NCI-H510A treated with DMSO at 0.1 percent for 48 hours (cell line): ENCODE data around the gene COPS7A.

Experiments
- DNase-seq: peaks from one replicate; lab custom pipeline; 2025; lab: John Stamatoyannopoulos, UW

The COPS7A gene

DNA sequence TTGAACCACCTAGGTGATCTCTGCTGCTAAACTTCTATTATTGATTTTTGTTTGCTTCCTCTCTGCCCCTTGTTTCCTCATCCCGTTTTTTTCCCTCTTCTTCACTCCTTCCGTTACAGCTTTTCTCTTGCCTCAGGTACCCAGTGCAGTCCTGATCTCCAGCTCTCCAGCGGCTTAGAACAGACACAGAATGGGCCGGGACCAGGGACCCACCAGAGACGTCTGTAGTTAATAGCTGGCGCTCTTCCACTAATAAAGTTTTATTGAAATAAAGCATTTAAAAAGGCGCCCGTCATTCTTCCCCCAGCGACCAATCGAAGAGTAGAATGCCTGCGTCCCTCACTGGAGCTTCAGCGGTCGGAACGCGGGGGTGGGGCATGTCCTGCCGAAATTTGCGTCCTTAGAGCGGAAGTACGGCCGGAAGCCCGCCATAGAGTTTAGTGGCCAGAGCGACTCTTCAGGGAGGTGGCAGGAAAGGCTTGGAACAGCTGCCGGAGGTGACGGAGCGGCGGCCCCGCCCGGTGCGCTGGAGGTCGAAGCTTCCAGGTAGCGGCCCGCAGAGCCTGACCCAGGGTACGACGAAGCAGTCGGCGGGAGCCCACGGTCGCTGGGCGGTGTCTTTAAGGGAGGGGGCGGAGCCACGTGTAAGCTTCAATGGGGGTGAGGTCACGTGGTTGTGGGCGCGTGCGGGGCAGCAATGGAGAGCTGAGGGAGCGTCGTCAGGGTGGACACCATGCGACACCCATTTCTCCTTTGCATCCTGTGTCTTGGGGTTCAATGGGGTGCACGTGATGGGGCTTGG lies at the start of gene COPS7A:
TSS of gene COPS7A (plus strand) at position 440 of the 802 bp plus-strand sequence. CDS start 611 bp downstream, outside the sequence.
- peak; percentile 99 for DNase-seq

GRCh38 chr12:6676962-6677361 lies 46.9 kb upstream of the COPS7A start:
- DNase-seq, result no peak

- peak; percentile 31 for DNase-seq
Measured at GRCh38 chr12:6684609-6685008, 39.2 kb upstream of the COPS7A start.

- no peak for DNase-seq
Measured at GRCh38 chr12:6685814-6686213, 38.0 kb upstream of the COPS7A start.

GRCh38 chr12:6688543-6688998 lies 35.3 kb upstream of the COPS7A start:
- DNase-seq, result no peak

DNA sequence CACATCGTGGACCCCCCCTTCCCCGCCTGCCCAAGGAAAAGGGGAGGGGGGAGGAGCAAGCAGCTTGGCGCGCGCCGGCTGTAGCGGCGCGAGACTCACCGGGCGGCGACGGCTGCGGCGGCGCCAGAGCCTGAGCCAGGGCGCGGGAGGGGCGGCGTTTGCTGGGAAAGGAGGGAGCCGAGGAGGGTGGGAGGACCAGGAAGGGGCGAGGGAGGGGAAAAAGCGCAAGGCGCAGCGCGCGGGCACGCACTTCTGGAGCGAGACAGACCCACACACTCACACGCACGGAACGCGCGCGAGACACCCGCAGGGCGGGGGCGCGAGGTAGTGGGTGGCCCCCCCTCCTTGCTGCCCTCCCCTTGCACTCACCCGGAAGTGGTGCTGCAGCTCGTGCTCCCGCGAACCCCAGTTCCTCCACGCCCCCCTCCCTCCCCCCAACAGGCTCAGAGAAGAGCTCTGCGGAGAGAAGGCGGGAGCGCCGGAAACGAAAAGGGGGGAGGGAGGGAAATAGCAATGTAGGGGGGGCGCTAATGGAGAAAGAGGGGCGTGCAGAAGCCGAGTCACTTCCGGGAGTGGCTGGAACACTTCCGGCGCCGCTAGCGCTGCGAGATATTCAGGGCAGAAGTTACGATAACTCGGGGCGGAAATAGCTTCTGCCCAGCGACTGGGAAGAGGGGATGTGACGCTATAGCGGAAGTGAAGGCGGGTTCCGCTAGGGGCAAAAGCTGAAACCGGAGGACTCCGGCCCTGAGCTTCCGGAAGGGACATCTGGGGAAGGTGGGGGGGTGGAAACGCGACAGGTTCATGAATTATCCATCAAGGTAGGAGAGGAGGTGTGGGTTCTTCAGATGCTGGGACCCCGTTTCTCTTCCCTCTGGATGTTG lies 34.6 kb upstream of the COPS7A start, which contains the start of gene ZNF384:
TSS of gene ZNF384 (minus strand) at position 377 of the 884 bp plus-strand sequence. CDS start 9,855 bp downstream, outside the sequence.
- DNase-seq, result peak; percentile 89

DNA sequence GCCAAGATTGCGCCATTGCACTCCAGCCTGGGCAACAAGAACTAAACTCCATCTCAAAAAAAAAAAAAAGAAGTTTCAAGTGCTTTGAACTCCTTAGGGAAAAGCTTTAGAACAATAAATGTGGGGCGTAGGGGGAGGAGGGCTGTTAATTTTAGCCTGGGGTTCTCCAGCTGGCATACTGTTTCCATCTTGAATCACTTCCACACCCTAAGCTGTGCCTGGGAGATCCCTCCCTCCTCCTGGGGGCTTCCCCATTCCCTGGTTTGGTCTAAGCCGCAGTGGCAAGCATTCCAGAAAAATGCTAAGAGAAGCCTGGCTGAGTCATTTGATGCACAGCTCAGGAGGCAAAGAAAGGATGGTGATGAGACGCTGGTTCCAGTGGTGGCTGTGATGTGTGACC lies 32.4 kb upstream of the COPS7A start:
- DNase-seq, result no peak

DNA sequence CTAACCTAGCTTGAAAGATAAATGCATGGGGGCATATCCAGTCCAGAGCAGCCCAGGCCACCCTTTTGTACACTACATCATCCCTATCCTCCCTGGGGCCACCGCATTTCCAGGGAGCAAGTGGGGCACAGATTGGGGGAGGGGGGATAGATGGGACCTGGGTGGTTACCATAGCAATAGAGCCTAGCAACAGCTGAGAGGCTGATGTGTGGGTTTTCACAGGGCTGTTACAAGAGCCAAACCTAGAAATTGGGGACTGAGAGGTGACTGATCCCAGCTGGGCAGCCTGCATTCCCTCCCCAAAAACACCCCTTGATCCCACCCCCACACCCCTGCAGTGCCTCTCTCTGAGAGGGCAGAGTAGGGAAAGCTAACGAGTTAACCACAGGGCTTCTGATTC lies 31.0 kb upstream of the COPS7A start:
- no peak for DNase-seq

- DNase-seq, result no peak
Measured at GRCh38 chr12:6693832-6694355, 30.0 kb upstream of the COPS7A start.

DNA sequence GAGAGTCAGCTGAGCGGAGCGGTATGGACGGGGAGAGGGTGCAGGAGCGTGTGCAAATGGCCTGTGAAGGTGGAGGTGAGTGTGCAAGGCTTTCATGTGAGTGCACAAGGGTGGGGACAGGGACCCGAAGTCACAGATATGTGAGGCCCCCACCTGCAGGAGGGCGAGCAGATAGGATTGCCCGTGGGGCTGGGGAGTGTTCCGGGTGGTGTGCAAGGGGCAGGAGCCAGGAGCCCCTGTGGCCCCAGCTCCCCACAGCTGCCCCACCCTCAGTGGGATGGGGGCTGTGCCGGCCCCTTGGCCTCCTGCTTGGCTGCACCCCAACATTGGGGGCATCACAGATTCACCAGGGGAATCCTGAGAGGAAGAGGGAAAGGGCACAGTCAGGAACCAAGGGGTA lies 29.1 kb upstream of the COPS7A start:
- DNase-seq, result no peak

GRCh38 chr12:6695313-6696045 lies 28.4 kb upstream of the COPS7A start:
- no peak for DNase-seq

GRCh38 chr12:6696690-6697583 lies 26.9 kb upstream of the COPS7A start:
- no peak for DNase-seq

DNA sequence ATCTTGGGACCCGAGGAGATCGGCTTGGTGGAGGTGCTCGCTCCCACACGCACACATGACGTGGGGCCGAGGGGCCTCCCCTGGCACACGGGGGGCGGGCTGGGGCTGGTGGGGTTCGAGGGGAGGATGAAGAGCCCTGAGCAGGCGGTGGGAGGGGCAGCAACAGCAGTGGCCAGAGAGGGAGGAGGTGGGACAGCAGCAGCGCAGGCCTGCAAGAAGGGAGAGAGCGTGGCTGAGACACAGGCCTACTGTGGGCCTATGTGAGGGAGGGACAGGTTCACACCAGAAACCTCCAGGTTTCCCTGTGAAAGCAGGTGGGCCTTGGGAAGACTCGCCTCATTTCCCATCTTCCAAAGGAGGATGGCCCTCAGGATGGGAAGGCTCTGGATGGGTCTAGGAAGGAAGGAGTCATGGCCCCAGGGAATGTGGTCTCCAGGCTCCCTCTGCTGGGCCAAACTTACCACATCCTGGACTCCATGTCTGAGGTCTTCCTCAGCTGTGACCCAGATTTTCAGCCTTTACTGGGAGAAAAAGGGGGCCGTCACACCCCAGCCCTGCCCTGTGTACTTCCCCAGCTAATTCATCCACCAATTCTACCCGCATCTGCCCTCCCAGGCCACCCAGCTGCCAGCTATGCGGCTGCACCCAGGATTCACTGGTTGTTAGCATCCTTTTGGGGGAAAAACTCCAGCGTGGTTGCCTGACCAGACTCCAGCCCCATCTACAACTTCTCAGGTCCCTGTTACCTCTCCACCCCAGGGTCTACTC lies 26.1 kb upstream of the COPS7A start:
- DNase-seq, result peak; percentile 11

GRCh38 chr12:6698352-6699046 lies 25.3 kb upstream of the COPS7A start:
- DNase-seq, result no peak

- no peak for DNase-seq
Measured at GRCh38 chr12:6699259-6699988, 24.4 kb upstream of the COPS7A start.

- no peak for DNase-seq
Measured at GRCh38 chr12:6699989-6700645, 23.7 kb upstream of the COPS7A start.

- no peak for DNase-seq
Measured at GRCh38 chr12:6700646-6701051, 23.2 kb upstream of the COPS7A start, which contains the start of gene PIANP. Gene PIANP, minus strand, starts transcription at chr12:6700815. Its CDS starts 2,754 bp downstream, at chr12:6698061.
